ENCODE results near the gene ARHGAP21.
"Not testable (repeated sequence)": the region's sequence is repeated elsewhere in the genome, so short reads cannot be mapped to it uniquely, and the experiment has no call there.

ARHGAP21 gene

GRCh38 chr10:24680647-24681524, 42.8 kb downstream of the ARHGAP21 start:
- no peak overlapping the region for H3K4me3 Mint-ChIP-seq
- H3K36me3 Mint-ChIP-seq: no peaks in the 10 kb centered on the region
- H3K4me1 Mint-ChIP-seq: peaks cover 9% of the 10 kb centered on the region
- H3K27me3 Mint-ChIP-seq: no peaks in the 10 kb centered on the region
- no peak for ATAC-seq
- H3K9me3 Mint-ChIP-seq: no peaks in the 10 kb centered on the region
- H3K27ac Mint-ChIP-seq: no peak overlapping the region

GRCh38 chr10:24678757-24679156, 44.9 kb downstream of the ARHGAP21 start:
- H3K4me1 Mint-ChIP-seq: peaks cover 5% of the 10 kb centered on the region
- ATAC-seq: no peak
- H3K27ac Mint-ChIP-seq: no peak overlapping the region
- no peak overlapping the region for H3K4me3 Mint-ChIP-seq
- H3K36me3 Mint-ChIP-seq: no peaks in the 10 kb centered on the region
- H3K9me3 Mint-ChIP-seq: no peaks in the 10 kb centered on the region
- no peaks in the 10 kb centered on the region for H3K27me3 Mint-ChIP-seq

GRCh38 chr10:24674892-24675632, 48.6 kb downstream of the ARHGAP21 start:
- H3K9me3 Mint-ChIP-seq: no peaks in the 10 kb centered on the region
- H3K4me1 Mint-ChIP-seq: peaks cover 13% of the 10 kb centered on the region
- no peak for ATAC-seq
- H3K27ac Mint-ChIP-seq: no peak overlapping the region
- no peak overlapping the region for H3K4me3 Mint-ChIP-seq
- no peaks in the 10 kb centered on the region for H3K36me3 Mint-ChIP-seq
- no peaks in the 10 kb centered on the region for H3K27me3 Mint-ChIP-seq

- H3K27me3 Mint-ChIP-seq: no peaks in the 10 kb centered on the region
- no peaks in the 10 kb centered on the region for H3K9me3 Mint-ChIP-seq
- peaks cover 10% of the 10 kb centered on the region for H3K36me3 Mint-ChIP-seq
- no peak overlapping the region for H3K27ac Mint-ChIP-seq
- no peak overlapping the region for H3K4me3 Mint-ChIP-seq
- H3K4me1 Mint-ChIP-seq: peaks cover 13% of the 10 kb centered on the region
- ATAC-seq: no peak
Measured at GRCh38 chr10:24670964-24671670, 52.6 kb downstream of the ARHGAP21 start.

GRCh38 chr10:24669285-24669852, 54.3 kb downstream of the ARHGAP21 start:
- no peak for ATAC-seq
- H3K9me3 Mint-ChIP-seq: no peaks in the 10 kb centered on the region
- peaks cover 13% of the 10 kb centered on the region for H3K4me1 Mint-ChIP-seq
- H3K36me3 Mint-ChIP-seq: peaks cover 10% of the 10 kb centered on the region
- H3K27me3 Mint-ChIP-seq: no peaks in the 10 kb centered on the region
- H3K27ac Mint-ChIP-seq: no peak overlapping the region
- H3K4me3 Mint-ChIP-seq: no peak overlapping the region

GRCh38 chr10:24668247-24668646, 55.4 kb downstream of the ARHGAP21 start:
- Mint-ChIP-seq H3K4me1 (peaks cover 13% of the 10 kb centered on the region), H3K36me3 (peaks cover 15% of the 10 kb centered on the region), H3K9me3 (no peaks in the 10 kb centered on the region), H3K4me3 (no peak overlapping the region), H3K27me3 (no peaks in the 10 kb centered on the region), H3K27ac (no peak overlapping the region)
- no peak for ATAC-seq

- no peak overlapping the region for H3K27ac Mint-ChIP-seq
- no peaks in the 10 kb centered on the region for H3K9me3 Mint-ChIP-seq
- H3K27me3 Mint-ChIP-seq: no peaks in the 10 kb centered on the region
- peaks cover 15% of the 10 kb centered on the region for H3K36me3 Mint-ChIP-seq
- H3K4me1 Mint-ChIP-seq: no peaks in the 10 kb centered on the region
- H3K4me3 Mint-ChIP-seq: no peak overlapping the region
- no peak for ATAC-seq
Measured at GRCh38 chr10:24664991-24665390, 58.7 kb downstream of the ARHGAP21 start.

GRCh38 chr10:24661376-24661775, 62.3 kb downstream of the ARHGAP21 start:
- no peak for ATAC-seq
- no peaks in the 10 kb centered on the region for H3K4me1 Mint-ChIP-seq
- H3K27ac Mint-ChIP-seq: no peak overlapping the region
- peaks cover 7% of the 10 kb centered on the region for H3K36me3 Mint-ChIP-seq
- H3K9me3 Mint-ChIP-seq: no peaks in the 10 kb centered on the region
- H3K27me3 Mint-ChIP-seq: no peaks in the 10 kb centered on the region
- H3K4me3 Mint-ChIP-seq: no peak overlapping the region

- H3K36me3 Mint-ChIP-seq, H3K27ac Mint-ChIP-seq, H3K9me3 Mint-ChIP-seq, ATAC-seq, H3K4me3 Mint-ChIP-seq, H3K27me3 Mint-ChIP-seq, H3K4me1 Mint-ChIP-seq: not testable (repeated sequence)
Measured at GRCh38 chr10:24658319-24658718, 65.4 kb downstream of the ARHGAP21 start.

GRCh38 chr10:24656326-24656725, 67.4 kb downstream of the ARHGAP21 start:
- not testable (repeated sequence) for H3K9me3 Mint-ChIP-seq, H3K36me3 Mint-ChIP-seq, ATAC-seq, H3K27me3 Mint-ChIP-seq, H3K27ac Mint-ChIP-seq, H3K4me3 Mint-ChIP-seq
- H3K4me1 Mint-ChIP-seq: peaks cover 19% of the 10 kb centered on the region

- Mint-ChIP-seq H3K27me3 (no peaks in the 10 kb centered on the region), H3K4me3 (peak overlapping the region; percentile 58)
- peak; percentile 86 for ATAC-seq
Measured at GRCh38 chr10:24652381-24652957, 71.2 kb downstream of the ARHGAP21 start.

GRCh38 chr10:24651923-24652322, 71.8 kb downstream of the ARHGAP21 start:
- Mint-ChIP-seq H3K4me1 (peaks cover 28% of the 10 kb centered on the region), H3K4me3 (peak overlapping the region; percentile 58)
- no peak for ATAC-seq

More at GRCh38 chr10:24652381-24652957, 71.2 kb downstream of the ARHGAP21 start:
- peak overlapping the region; percentile 81 for H3K27ac Mint-ChIP-seq
- H3K36me3 Mint-ChIP-seq: peaks cover 6% of the 10 kb centered on the region
- H3K9me3 Mint-ChIP-seq: no peaks in the 10 kb centered on the region
- H3K4me1 Mint-ChIP-seq: peaks cover 24% of the 10 kb centered on the region

GRCh38 chr10:24650669-24651391, 72.9 kb downstream of the ARHGAP21 start:
- Mint-ChIP-seq H3K4me1 (peaks cover 29% of the 10 kb centered on the region), H3K9me3 (no peaks in the 10 kb centered on the region), H3K36me3 (peaks cover 6% of the 10 kb centered on the region), H3K4me3 (no peak overlapping the region), H3K27me3 (no peaks in the 10 kb centered on the region), H3K27ac (peak overlapping the region; percentile 46)
- ATAC-seq: no peak

More at GRCh38 chr10:24651923-24652322, 71.8 kb downstream of the ARHGAP21 start:
- no peaks in the 10 kb centered on the region for H3K27me3 Mint-ChIP-seq
- peaks cover 6% of the 10 kb centered on the region for H3K36me3 Mint-ChIP-seq
- peak overlapping the region; percentile 81 for H3K27ac Mint-ChIP-seq
- no peaks in the 10 kb centered on the region for H3K9me3 Mint-ChIP-seq

GRCh38 chr10:24645784-24646183, 77.9 kb downstream of the ARHGAP21 start:
- H3K36me3 Mint-ChIP-seq: no peaks in the 10 kb centered on the region
- H3K4me1 Mint-ChIP-seq: peaks cover 5% of the 10 kb centered on the region
- ATAC-seq: no peak

More at GRCh38 chr10:24645784-24646183, 77.9 kb downstream of the ARHGAP21 start:
- Mint-ChIP-seq H3K27me3 (no peaks in the 10 kb centered on the region), H3K27ac (no peak overlapping the region), H3K9me3 (no peaks in the 10 kb centered on the region), H3K4me3 (no peak overlapping the region)

Measured in stimulated activated memory B cell treated with anti-CD40 and anti-IgM and Interleukin-4, amounts not matched to agents 10 μg/mL and 1 μg/mL and 100 μg/mL, for 72 hours (primary cell).